ENCODE measurements around the gene PIP5K1B. TPM values are rescaled to one million over a fixed set of nuclear protein-coding genes. Genes with fewer than 3 reads are reported as not detected.

Gene PIP5K1B
- total RNA-seq, 1 experiment from 2014 or later: 5.2 TPM

- no peak for ATAC-seq
- no peak overlapping the region for H3K4me3 Mint-ChIP-seq
- H3K4me1 Mint-ChIP-seq: peaks cover 19% of the 10 kb centered on the region
- H3K27me3 Mint-ChIP-seq (ENCODE audit: low read depth): no peaks in the 10 kb centered on the region
- CTCF ChIA-PET: no interaction called here
- no peak overlapping the region for H3K27ac Mint-ChIP-seq
- peaks cover 11% of the 10 kb centered on the region for H3K9me3 Mint-ChIP-seq
- H3K36me3 Mint-ChIP-seq: peaks cover 8% of the 10 kb centered on the region
- POLR2A ChIA-PET: no interaction called here
- no peak for DNase-seq (ENCODE audit: low spot score)
- TF ChIP-seq ZNF138 (CRISPR knock-in tag; conservative IDR thresholded peaks at IDR 0.05): no peak
Measured at GRCh38 chr9:68957479-68957878, 252.4 kb downstream of the PIP5K1B start.

- POLR2A ChIA-PET: no interaction called here
- no peak overlapping the region for H3K27ac Mint-ChIP-seq
- no peak overlapping the region for H3K4me3 Mint-ChIP-seq
Measured at GRCh38 chr9:68961587-68961986, 256.5 kb downstream of the PIP5K1B start.

More at GRCh38 chr9:68961587-68961986, 256.5 kb downstream of the PIP5K1B start:
- ATAC-seq (no peak), DNase-seq (ENCODE audit: low spot score) (no peak)
- H3K36me3 Mint-ChIP-seq: peaks cover 6% of the 10 kb centered on the region
- no peaks in the 10 kb centered on the region for H3K27me3 Mint-ChIP-seq (ENCODE audit: low read depth)
- CTCF ChIA-PET: no interaction called here
- no peaks in the 10 kb centered on the region for H3K4me1 Mint-ChIP-seq
- TF ChIP-seq STAT6 (CRISPR knock-in tag; conservative IDR thresholded peaks at IDR 0.05; ENCODE audit: low read depth): no peak
- TF ChIP-seq PRDM15 (CRISPR knock-in tag; IDR thresholded peaks at IDR 0.05): no peak
- TF ChIP-seq HMGA2 (CRISPR knock-in tag; IDR thresholded peaks at IDR 0.05): no peak
- no peak for TF ChIP-seq ERG (CRISPR knock-in tag; IDR thresholded peaks at IDR 0.05)
- TF ChIP-seq SMAD3 (CRISPR knock-in tag; IDR thresholded peaks at IDR 0.05; ENCODE audit: borderline replicate concordance): no peak
- no peak for TF ChIP-seq GABPB1 (CRISPR knock-in tag; IDR thresholded peaks at IDR 0.05)
- TF ChIP-seq MXD4 (CRISPR knock-in tag; IDR thresholded peaks at IDR 0.05; ENCODE audit: borderline replicate concordance): no peak
- no peak for TF ChIP-seq NFE2L1 (CRISPR knock-in tag; IDR thresholded peaks at IDR 0.05)
- H3K9me3 Mint-ChIP-seq: peaks cover 9% of the 10 kb centered on the region

Measured in WTC11 (cell line).